ENCODE data around the gene MCF2L2. TPM values are rescaled to one million over a fixed set of nuclear protein-coding genes. Genes with fewer than 3 reads are reported as not detected.

The MCF2L2 gene
- total RNA-seq, 1 donor, result 0.09 TPM

GRCh38 chr3:183449391-183449790 lies 21.0 kb upstream of the MCF2L2 start:
- peak; percentile 14 for DNase-seq (ENCODE audit: low read depth)
- H3K4me3 ChIP-seq (ENCODE audit: low read depth, low read length), result no peak overlapping the region
- TF ChIP-seq CTCF (IDR thresholded peaks at IDR 0.05; ENCODE audit: insufficient read depth, low read length), result peak; percentile 15

GRCh38 chr3:183448369-183449128 lies 20.1 kb upstream of the MCF2L2 start:
- no peak for DNase-seq (ENCODE audit: low read depth)
- no peak for TF ChIP-seq CTCF (IDR thresholded peaks at IDR 0.05; ENCODE audit: insufficient read depth, low read length)
- peak overlapping the region; percentile 71 for H3K4me3 ChIP-seq (ENCODE audit: low read depth, low read length)

- TF ChIP-seq CTCF (IDR thresholded peaks at IDR 0.05; ENCODE audit: insufficient read depth, low read length), result no peak
- DNase-seq (ENCODE audit: low read depth), result peak; percentile 64
- H3K4me3 ChIP-seq (ENCODE audit: low read depth, low read length), result peak overlapping the region; percentile 71
Measured at GRCh38 chr3:183447206-183448001, 19.0 kb upstream of the MCF2L2 start.

- TF ChIP-seq CTCF (IDR thresholded peaks at IDR 0.05; ENCODE audit: insufficient read depth, low read length), result no peak
- no peak for DNase-seq (ENCODE audit: low read depth)
- peak overlapping the region; percentile 71 for H3K4me3 ChIP-seq (ENCODE audit: low read depth, low read length)
Measured at GRCh38 chr3:183446838-183447205, 18.4 kb upstream of the MCF2L2 start.

GRCh38 chr3:183444748-183445147 lies 16.3 kb upstream of the MCF2L2 start:
- no peak for TF ChIP-seq CTCF (IDR thresholded peaks at IDR 0.05; ENCODE audit: insufficient read depth, low read length)
- no peak for DNase-seq (ENCODE audit: low read depth)

GRCh38 chr3:183443395-183444385 lies 15.3 kb upstream of the MCF2L2 start:
- no peak for TF ChIP-seq CTCF (IDR thresholded peaks at IDR 0.05; ENCODE audit: insufficient read depth, low read length)
- no peak overlapping the region for H3K4me3 ChIP-seq (ENCODE audit: low read depth, low read length)
- no peak for DNase-seq (ENCODE audit: low read depth)

More at GRCh38 chr3:183444748-183445147, 16.3 kb upstream of the MCF2L2 start:
- no peak overlapping the region for H3K4me3 ChIP-seq (ENCODE audit: low read depth, low read length)

Measured in fibroblast of the aortic adventitia (primary cell).